Chondrocyte (in vitro differentiated cells): ENCODE data around the gene COBL. TPM values are rescaled to one million over a fixed set of nuclear protein-coding genes. Genes with fewer than 3 reads are reported as not detected.

Experiments used
- DNase-seq: peaks from one replicate; pipeline ENCODE4 v3.0.0; 2021; ENCODE audit warnings: mixed read lengths, low spot score
- H3K27ac Mint-ChIP-seq: one replicate; pipeline ENCODE4 v1.8.0; 2021; ENCODE audit warnings: mild to moderate bottlenecking, moderate library complexity, mixed read lengths; ENCODE audit not compliant: unreplicated experiment
- H3K27me3 Mint-ChIP-seq: 2 replicates; pipeline ENCODE4 v1.8.0; 2021; ENCODE audit warnings: low read depth, mixed read lengths
- H3K36me3 Mint-ChIP-seq: 2 replicates; pipeline ENCODE4 v1.8.0; 2021; ENCODE audit warnings: low read depth, mixed read lengths
- H3K4me1 Mint-ChIP-seq: 2 replicates; pipeline ENCODE4 v1.8.0; 2021; ENCODE audit warnings: low read depth, mild to moderate bottlenecking, mixed read lengths
- H3K4me3 Mint-ChIP-seq: one replicate; pipeline ENCODE4 v1.8.0; 2021; ENCODE audit warnings: mild to moderate bottlenecking, moderate library complexity, mixed read lengths; ENCODE audit not compliant: unreplicated experiment
- H3K9me3 Mint-ChIP-seq: 2 replicates; pipeline ENCODE4 v1.8.0; 2021; ENCODE audit warnings: low read depth, mixed read lengths
- CTCF ChIP-seq: fragments of 200-600 bp; sonication (generic); IDR thresholded peaks from 2 replicates; pipeline ENCODE4 v1.5.0; 2021; ENCODE audit warnings: antibody characterized with exemption, mild to moderate bottlenecking, moderate library complexity
- total RNA-seq: library from RNA; stranded (reverse); gene quantifications from 3 replicates; pipeline ENCODE4 v1.2.1, GENCODE V29; 2021

COBL gene
- total RNA-seq, 1 donor from 2014 or later: 0.17 TPM

- H3K9me3 Mint-ChIP-seq: no peaks in the 10 kb centered on the region
- no peak for TF ChIP-seq CTCF
- peaks cover 4% of the 10 kb centered on the region for H3K27me3 Mint-ChIP-seq
- no peaks in the 10 kb centered on the region for H3K4me1 Mint-ChIP-seq
- H3K27ac Mint-ChIP-seq: no peak overlapping the region
- DNase-seq: no peak
- H3K4me3 Mint-ChIP-seq: no peak overlapping the region
- no peaks in the 10 kb centered on the region for H3K36me3 Mint-ChIP-seq
These were observed 240.7 kb downstream of the COBL start for GRCh38 chr7:51075681-51076580.

DNA sequence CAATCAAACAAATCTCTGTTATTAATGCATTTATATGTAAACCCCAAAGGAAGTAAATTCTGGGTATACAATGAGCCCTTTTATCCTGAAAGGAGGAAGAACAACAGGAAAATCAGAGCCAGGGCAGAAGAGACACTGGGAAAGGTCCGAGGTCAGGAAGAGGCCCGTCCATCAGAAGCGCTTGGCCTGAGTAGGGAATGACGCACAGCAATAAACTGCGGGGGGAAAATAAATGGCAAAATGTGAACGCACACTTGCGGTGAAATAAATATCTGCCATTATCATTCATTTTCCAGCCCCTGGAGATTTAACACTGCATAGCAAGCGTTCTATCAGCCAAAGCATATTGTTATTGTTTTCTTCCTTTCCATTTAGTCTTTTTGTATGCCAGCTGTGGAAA is 243.4 kb downstream of the COBL start:
- no peak for TF ChIP-seq CTCF
- no peaks in the 10 kb centered on the region for H3K27me3 Mint-ChIP-seq

GRCh38 chr7:51072281-51072680 is 244.3 kb downstream of the COBL start:
- H3K27me3 Mint-ChIP-seq: no peaks in the 10 kb centered on the region
- no peaks in the 10 kb centered on the region for H3K36me3 Mint-ChIP-seq
- no peak overlapping the region for H3K27ac Mint-ChIP-seq
- peaks cover 7% of the 10 kb centered on the region for H3K4me1 Mint-ChIP-seq
- no peak overlapping the region for H3K4me3 Mint-ChIP-seq
- no peak for TF ChIP-seq CTCF
- DNase-seq: no peak
- no peaks in the 10 kb centered on the region for H3K9me3 Mint-ChIP-seq

More for the DNA sequence above, 243.4 kb downstream of the COBL start:
- Mint-ChIP-seq H3K27ac (no peak overlapping the region), H3K9me3 (no peaks in the 10 kb centered on the region), H3K36me3 (no peaks in the 10 kb centered on the region), H3K4me1 (peaks cover 7% of the 10 kb centered on the region), H3K4me3 (no peak overlapping the region)
- no peak for DNase-seq

- no peak for DNase-seq
- peaks cover 7% of the 10 kb centered on the region for H3K4me1 Mint-ChIP-seq
- H3K4me3 Mint-ChIP-seq: no peak overlapping the region
- no peaks in the 10 kb centered on the region for H3K36me3 Mint-ChIP-seq
- no peaks in the 10 kb centered on the region for H3K27me3 Mint-ChIP-seq
- no peak for TF ChIP-seq CTCF
- H3K27ac Mint-ChIP-seq: no peak overlapping the region
- H3K9me3 Mint-ChIP-seq: no peaks in the 10 kb centered on the region
These were observed 245.2 kb downstream of the COBL start for GRCh38 chr7:51071427-51071826.

DNA sequence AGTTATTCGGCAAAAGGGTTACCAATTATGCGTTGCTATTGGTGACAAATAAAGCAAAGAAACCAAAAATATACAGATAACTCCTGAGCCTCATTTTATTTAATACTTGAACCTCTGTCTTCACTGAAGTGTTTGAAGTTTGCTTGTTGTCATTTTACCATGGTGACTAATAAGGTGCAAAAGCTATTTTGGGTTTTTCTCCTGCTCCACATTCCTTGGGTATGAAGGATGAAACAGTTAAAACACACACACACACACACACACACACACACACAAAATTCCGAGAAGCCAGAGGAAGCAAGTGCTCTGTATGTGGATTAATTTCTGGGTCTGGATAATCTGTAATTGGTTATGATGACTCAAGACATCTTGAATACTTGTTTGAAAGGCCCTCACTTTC is 246.5 kb downstream of the COBL start:
- Mint-ChIP-seq H3K4me3 (no peak overlapping the region), H3K27ac (no peak overlapping the region), H3K27me3 (no peaks in the 10 kb centered on the region), H3K4me1 (peaks cover 7% of the 10 kb centered on the region), H3K9me3 (peaks cover 5% of the 10 kb centered on the region), H3K36me3 (no peaks in the 10 kb centered on the region)
- no peak for DNase-seq
- TF ChIP-seq CTCF: no peak
